ENCODE results near the gene FBXL16. TPM values are rescaled to one million over a fixed set of nuclear protein-coding genes. Genes with fewer than 3 reads are reported as not detected.

FBXL16 gene
- polyA plus RNA-seq, 2 of the 4 experiments (the other 2 are of a cell fraction): 0.53 to 1.2 TPM

- Histone ChIP-seq H3K27ac (peak overlapping the region in 1 of 2 experiments; percentile 97; a peak in 2 of 6 replicates), H3K4me1 (peaks cover 48% of the 10 kb centered on the region), H3K4me3 (no peak overlapping the region), H3K4me2 (no peak overlapping the region), H3K9me3 (no peaks in the 10 kb centered on the region)
- TF ChIP-seq NR3C1 (IDR thresholded peaks at IDR 0.05): no peak
- no peak for TF ChIP-seq MAX (IDR thresholded peaks at IDR 0.05)
- ATAC-seq (no peak), DNase-seq (ENCODE audit: low read depth in 1 of 2, low spot score in 1 of 2) (no peak), FAIRE-seq (no peak)
- ChIA-PET POLR2A (no interaction called here), CTCF (interaction anchor here (0.7 to 2.3 kb wide), 6 partner anchors 8 to 47 kb away, joined by 3 to 17 read pairs (median 3); partner anchors contain the start of gene RHOT2)
- 83% methylated on average over 13 of the region's 21 CpGs for WGBS (ENCODE audit: missing lambda C conversion rate)
Observed at GRCh38 chr16:678209-678857, 27.3 kb downstream of the FBXL16 start.

GRCh38 chr16:677316-678190, 28.0 kb downstream of the FBXL16 start:
- ATAC-seq (no peak), DNase-seq (ENCODE audit: low read depth in 1 of 2, low spot score in 1 of 2) (no peak), FAIRE-seq (no peak)
- no peak overlapping the region for H3K4me3 ChIP-seq
- TF ChIP-seq RFX5 (IDR thresholded peaks at IDR 0.05) (no peak), HOXB13 (CRISPR knock-in tag; IDR thresholded peaks at IDR 0.05; ENCODE audit: low read depth) (no peak), HOXA7 (CRISPR knock-in tag; IDR thresholded peaks at IDR 0.05) (no peak), BHLHE40 (IDR thresholded peaks at IDR 0.05; ENCODE audit: low read depth, low read length) (no peak)
- no peaks in the 10 kb centered on the region for H3K9me3 ChIP-seq
- H3K27ac ChIP-seq: no peak overlapping the region
- POLR2A ChIA-PET: no interaction called here
- H3K4me1 ChIP-seq: peaks cover 40% of the 10 kb centered on the region
- CTCF ChIA-PET: interaction anchor here (1.1 to 2.6 kb wide), 5 partner anchors 9 to 35 kb away, joined by 3 to 21 read pairs (median 14); partner anchors contain the start of gene RHOT2
- no peak overlapping the region for H3K4me2 ChIP-seq
- 90% methylated on average over 25 of the region's 57 CpGs for WGBS (ENCODE audit: missing lambda C conversion rate)

- no peak for DNase-seq (ENCODE audit: low read depth in 1 of 2, low spot score in 1 of 2)
- no peak for FAIRE-seq
- Histone ChIP-seq H3K4me2 (no peak overlapping the region), H3K4me3 (no peak overlapping the region), H3K9me3 (no peaks in the 10 kb centered on the region), H3K27ac (no peak overlapping the region), H3K4me1 (peaks cover 34% of the 10 kb centered on the region)
- no peak for ATAC-seq
- ChIA-PET CTCF (interaction anchor here (1.7 to 2.6 kb wide), 3 partner anchors 10 to 16 kb away, joined by 8 to 21 read pairs (median 10); partner anchors contain the start of gene RHOT2), POLR2A (no interaction called here)
- TF ChIP-seq BHLHE40 (IDR thresholded peaks at IDR 0.05; ENCODE audit: low read depth, low read length) (no peak), TP53 (CRISPR knock-in tag; IDR thresholded peaks at IDR 0.05) (no peak), NPAS2 (CRISPR knock-in tag; IDR thresholded peaks at IDR 0.05; ENCODE audit: borderline replicate concordance) (no peak), HOXA7 (CRISPR knock-in tag; IDR thresholded peaks at IDR 0.05) (no peak), CEBPB (IDR thresholded peaks at IDR 0.05) (no peak), HEYL (CRISPR knock-in tag; IDR thresholded peaks at IDR 0.05) (no peak), HOXB13 (CRISPR knock-in tag; IDR thresholded peaks at IDR 0.05; ENCODE audit: low read depth) (no peak), HES2 (IDR thresholded peaks at IDR 0.05) (no peak), TFCP2L1 (CRISPR knock-in tag; IDR thresholded peaks at IDR 0.05) (no peak), HMGXB4 (CRISPR knock-in tag; IDR thresholded peaks at IDR 0.05; ENCODE audit: borderline replicate concordance) (no peak), ATOH8 (CRISPR knock-in tag; IDR thresholded peaks at IDR 0.05; ENCODE audit: low read depth) (no peak), EHMT2 (IDR thresholded peaks at IDR 0.05; ENCODE audit: low read depth) (no peak), NR3C1 (IDR thresholded peaks at IDR 0.05) (no peak), JUN (IDR thresholded peaks at IDR 0.05) (no peak), CBX8 (IDR thresholded peaks at IDR 0.05) (no peak)
- 92% methylated on average over 22 of the region's 23 CpGs for WGBS (ENCODE audit: missing lambda C conversion rate)
Observed at GRCh38 chr16:676913-677312, 28.7 kb downstream of the FBXL16 start.

Measured in A549 (cell line).